Psoas muscle (tissue), 8 donors: ENCODE data around the gene FYN. TPM values are rescaled to one million over a fixed set of nuclear protein-coding genes. Genes with fewer than 3 reads are reported as not detected.

Source experiments
- ATAC-seq, 4 donors: fragments of 200-7000 bp; cut with Tn5 transposase; one replicate each; pipeline ENCODE4 v1.9.1; 2020; ENCODE audit warnings: moderate library complexity in 3 of 4, mild to moderate bottlenecking in 2 of 4
- DNase-seq, 2 donors: peaks; one replicate each; pipeline ENCODE4 v3.0.0-alpha.2; 2020
- H3K27ac ChIP-seq: fragments of 200-600 bp; one replicate; pipeline ENCODE4 v1.8.0; 2022
- H3K27me3 ChIP-seq, 3 donors: fragments of 200-600 bp in 1 of 3; one replicate each; pipeline versions ENCODE4 v1.6.1 to v1.8.0; 2013 to 2022; ENCODE audit warnings: low read length in 2 of 3, mild to moderate bottlenecking in 2 of 3, moderate library complexity in 1 of 3; ENCODE audit not compliant: insufficient read depth in 3 of 3
- H3K36me3 ChIP-seq, 2 donors: fragments of 200-600 bp in 1 of 2; one replicate each; pipeline versions ENCODE4 v1.6.1 to v1.8.0; 2013 to 2022; ENCODE audit warnings: low read depth in 1 of 2, mild to moderate bottlenecking in 1 of 2, moderate library complexity in 1 of 2; ENCODE audit not compliant: insufficient read depth in 1 of 2
- H3K4me1 ChIP-seq: fragments of 200-600 bp; one replicate; pipeline ENCODE4 v1.8.0; 2022
- H3K4me3 ChIP-seq: fragments of 200-600 bp; one replicate; pipeline ENCODE4 v1.8.0; 2022; ENCODE audit warnings: mild to moderate bottlenecking
- H3K9me3 ChIP-seq: fragments of 200-600 bp; one replicate; pipeline ENCODE4 v1.8.0; 2022
- CTCF ChIP-seq: fragments of 200-600 bp; IDR thresholded peaks from one replicate; pipeline ENCODE4 v1.8.0; 2022; ENCODE audit warnings: antibody characterized with exemption
- WGBS, 3 donors: extraction: QIAGEN DNeasy Blood & Tissue Kit; methylation state at CpG; one replicate each; pipeline versions ENCODE4 v1.1.6 to v1.1.7; 2013; 5-methylcytosine and 5-hydroxymethylcytosine counted together
- intact Hi-C, 2 donors: fragments of 100-400 bp; cut with DNase I; formaldehyde crosslinking; loops; one replicate each; pipeline versions ENCODE4 v1.11.0 to v1.14.2; 2022
- polyA plus RNA-seq, 3 donors: library from polyadenylated mRNA; stranded (reverse); fragments of 200-250 nt; gene quantifications; one replicate each; pipeline ENCODE4 v1.2.3, GENCODE V29; 2013
- total RNA-seq, 4 donors: library from RNA; stranded (reverse); fragmentation: NEBNext Ultra II Directional in 2 of 4; extraction: Animal tissue kit (Norgen Biotek cat#: 25700) in 2 of 4; gene quantifications; one replicate each; pipeline versions ENCODE4 v1.2.1 to v1.2.4, GENCODE V29; 2021 to 2023
- donor health status: healthy with polysubstance abuse.
- donor health status: DM: no; HTN: no; CAD: no; lungs with moderate emphysema.
- donor health status: Bipolar disorder and iron deficiency.
- donor health status: healthy.
- donor health status: DM: yes; HTN: yes; CAD: no.
- donor health status: DM: no; HTN: no; CAD: no.
- donor health status: DM: no; HTN: no; CAD: no.
- donor health status: DM: yes; HTN: yes; CAD: no.

FYN gene
- total and polyA plus RNA-seq, 7 donors = 7.1 to 27.8 (median 12.3) TPM

GRCh38 chr6:111750753-111751673, 122.2 kb downstream of the FYN start:
- Histone ChIP-seq H3K36me3 (no peaks in the 10 kb centered on the region), H3K4me3 (no peak overlapping the region), H3K27ac (no peak overlapping the region), H3K4me1 (peaks cover 3% of the 10 kb centered on the region), H3K9me3 (no peaks in the 10 kb centered on the region), H3K27me3 (no peaks in the 10 kb centered on the region)
- TF ChIP-seq CTCF = no peak
- 80 to 83% (median 82%) methylated on average over 6 of the region's 6 CpGs for WGBS, 3 donors
- DNase-seq (no peak), ATAC-seq (no peak)
- intact Hi-C loops = no loop called here

GRCh38 chr6:111750153-111750552, 123.1 kb downstream of the FYN start:
- DNase-seq = no peak
- Histone ChIP-seq H3K27me3 (no peaks in the 10 kb centered on the region), H3K27ac (no peak overlapping the region), H3K4me3 (no peak overlapping the region), H3K9me3 (no peaks in the 10 kb centered on the region), H3K4me1 (peaks cover 3% of the 10 kb centered on the region), H3K36me3 (no peaks in the 10 kb centered on the region)
- no peak for TF ChIP-seq CTCF
- intact Hi-C loops = no loop called here
- ATAC-seq = no peak
- 93 to 100% (median 96%) methylated on average over 7 of the region's 7 CpGs for WGBS, 3 donors

GRCh38 chr6:111748231-111748647, 125.0 kb downstream of the FYN start:
- no peak for TF ChIP-seq CTCF
- Histone ChIP-seq H3K4me3 (no peak overlapping the region), H3K27me3 (no peaks in the 10 kb centered on the region), H3K4me1 (peaks cover 11% of the 10 kb centered on the region), H3K9me3 (no peaks in the 10 kb centered on the region), H3K36me3 (no peaks in the 10 kb centered on the region), H3K27ac (no peak overlapping the region)
- ATAC-seq (no peak), DNase-seq (no peak)
- intact Hi-C loops = no loop called here
- 56 to 65% (median 61%) methylated on average over 3 of the region's 3 CpGs for WGBS, 3 donors

- intact Hi-C loops = no loop called here
- Histone ChIP-seq H3K27ac (no peak overlapping the region), H3K4me1 (peaks cover 13% of the 10 kb centered on the region), H3K9me3 (no peaks in the 10 kb centered on the region), H3K27me3 (no peaks in the 10 kb centered on the region), H3K36me3 (no peaks in the 10 kb centered on the region), H3K4me3 (no peak overlapping the region)
- no peak for ATAC-seq
- no peak for TF ChIP-seq CTCF
- DNase-seq = no peak
- WGBS, 3 donors = 36 to 51% (median 45%) methylated on average over 5 of the region's 5 CpGs
These were observed 125.4 kb downstream of the FYN start for GRCh38 chr6:111747829-111748228.
